B cell (primary cell): Measurements from ENCODE around the gene BANF2. TPM values are rescaled to one million over a fixed set of nuclear protein-coding genes. Genes with fewer than 3 reads are reported as not detected.

Experiments used
- ATAC-seq: fragments of 200-7000 bp; cut with Tn5 transposase; one replicate; pipeline ENCODE4 v1.10.0; 2021; ENCODE audit warnings: low read depth, mild to moderate bottlenecking, moderate number of reproducible peaks, moderate library complexity
- CTCF ChIA-PET: fragments of 350-600 bp; sonication (Branson Sonifier 250); formaldehyde crosslinking; loops from one replicate; lab custom pipeline; 2021; ENCODE audit warnings: antibody characterized with exemption, inconsistent platforms; lab: Charles Lee
- POLR2A ChIA-PET: fragments of 350-600 bp; sonication (Branson Sonifier 250); formaldehyde crosslinking; loops from one replicate; lab custom pipeline; 2021; ENCODE audit warnings: antibody characterized with exemption; lab: Charles Lee
- DNase-seq: peaks from one replicate; pipeline ENCODE4 v3.0.0; 2013
- H2AFZ ChIP-seq: 2 replicates; pipeline ENCODE4 v1.6.1; 2012; ENCODE audit warnings: mild to moderate bottlenecking, low read depth, low read length; ENCODE audit not compliant: insufficient read depth, poor library complexity, severe bottlenecking
- H3K27ac ChIP-seq, 2 donors: 1 replicate in 1 of 2; 2 replicates in 1 of 2; pipeline ENCODE4 v1.5.1; 2012 to 2013; ENCODE audit warnings: low read length in 2 of 2, mild to moderate bottlenecking in 2 of 2, moderate library complexity in 1 of 2
- H3K27me3 ChIP-seq, 4 experiments: fragments of 200-600 bp in 1 of 4; sonication (generic) in 1 of 4; replicated peaks in 1 of 4; 1 replicate in 2 of 4; 2 replicates in 2 of 4; pipeline versions ENCODE4 v1.6.1 to v1.7.0; 2013 to 2016; ENCODE audit warnings: low read length in 3 of 4, mild to moderate bottlenecking in 2 of 4, mixed read lengths in 1 of 4, moderate library complexity in 1 of 4; ENCODE audit not compliant: insufficient read depth in 4 of 4, control insufficient read depth in 3 of 4; ENCODE audit errors: control extremely low read depth in 1 of 4
- H3K36me3 ChIP-seq, 2 experiments: replicated peaks in 1 of 2; 1 replicate in 1 of 2; 2 replicates in 1 of 2; pipeline versions ENCODE4 v1.6.1 to v1.7.1; 2013; ENCODE audit warnings: low read length in 1 of 2; ENCODE audit not compliant: insufficient read depth in 2 of 2, control insufficient read depth in 1 of 2; ENCODE audit errors: control extremely low read depth in 1 of 2, extremely low read depth in 1 of 2
- H3K4me1 ChIP-seq, 2 donors: fragments of 200-600 bp in 1 of 2; sonication (generic) in 1 of 2; 1 replicate in 1 of 2; 2 replicates in 1 of 2; pipeline versions ENCODE4 v1.5.1 to v1.6.1; 2013 to 2017; ENCODE audit warnings: low read length in 2 of 2; ENCODE audit not compliant: control insufficient read depth in 2 of 2, insufficient read depth in 2 of 2
- H3K4me2 ChIP-seq: replicated peaks from 2 replicates; pipeline ENCODE3; 2012; ENCODE audit warnings: mild to moderate bottlenecking, low read depth, low read length; ENCODE audit not compliant: poor library complexity, severe bottlenecking
- H3K4me3 ChIP-seq, 5 experiments: fragments of 200-600 bp in 1 of 5; sonication (generic) in 1 of 5; 1 replicate in 3 of 5; 2 replicates in 2 of 5; pipeline versions ENCODE4 v1.5.1 to v1.7.0; 2011 to 2016; ENCODE audit warnings: low read length in 4 of 5, mild to moderate bottlenecking in 4 of 5, low read depth in 2 of 5, control low read depth in 1 of 5, moderate library complexity in 1 of 5; ENCODE audit not compliant: insufficient read depth in 1 of 5; ENCODE audit errors: control extremely low read depth in 1 of 5, extremely low read depth in 1 of 5
- H3K79me2 ChIP-seq: fragments of 200-600 bp; sonication (generic); one replicate; pipeline ENCODE4 v1.6.0; 2016; ENCODE audit warnings: low read length; ENCODE audit not compliant: control insufficient read depth, insufficient read depth
- H3K9ac ChIP-seq: fragments of 200-600 bp; sonication (generic); 2 replicates; pipeline ENCODE4 v1.6.1; 2017; ENCODE audit warnings: mild to moderate bottlenecking, low read length, moderate library complexity
- H3K9me3 ChIP-seq, 3 donors: one replicate each; pipeline versions ENCODE4 v1.6.1 to v1.7.1; 2013; ENCODE audit warnings: low read length in 2 of 3; ENCODE audit not compliant: control insufficient read depth in 2 of 3, insufficient read depth in 1 of 3; ENCODE audit errors: control extremely low read depth in 1 of 3
- H4K20me1 ChIP-seq: 2 replicates; pipeline ENCODE4 v1.6.0; 2012; ENCODE audit warnings: mild to moderate bottlenecking, low read length; ENCODE audit not compliant: insufficient read depth, control insufficient read depth, poor library complexity, severe bottlenecking
- H3K27ac Mint-ChIP-seq: one replicate; pipeline ENCODE4 v1.8.0; 2021; ENCODE audit warnings: mixed read lengths
- H3K27me3 Mint-ChIP-seq: one replicate; pipeline ENCODE4 v1.8.0; 2021; ENCODE audit warnings: mixed read lengths
- H3K4me1 Mint-ChIP-seq: one replicate; pipeline ENCODE4 v1.8.0; 2021; ENCODE audit warnings: mixed read lengths
- H3K4me3 Mint-ChIP-seq: one replicate; pipeline ENCODE4 v1.8.0; 2021; ENCODE audit warnings: mixed read lengths
- H3K9me3 Mint-ChIP-seq: one replicate; pipeline ENCODE4 v1.8.0; 2022; ENCODE audit warnings: mixed read lengths; ENCODE audit not compliant: insufficient read depth
- EZH2 ChIP-seq: IDR thresholded peaks from 2 replicates; pipeline ENCODE4 v1.6.1; 2012; ENCODE audit warnings: borderline replicate concordance, low read depth, mild to moderate bottlenecking, moderate library complexity, low read length; ENCODE audit not compliant: insufficient read depth, poor library complexity, severe bottlenecking
- WGBS: methylation state at CpG from one replicate; pipeline ENCODE4 v1.1.5; 2013; ENCODE audit warnings: missing lambda C conversion rate; ENCODE audit not compliant: insufficient coverage; 5-methylcytosine and 5-hydroxymethylcytosine counted together
- intact Hi-C: fragments of 100-400 bp; cut with micrococcal nuclease; formaldehyde crosslinking; loops from one replicate; pipeline ENCODE4 v1.10.0; 2022
- polyA plus RNA-seq: library from polyadenylated mRNA; depleted of rRNA; stranded (reverse); fragments of >200 nt; gene quantifications from 2 replicates; pipeline ENCODE4 v1.2.3, GENCODE V29; 2012
- total RNA-seq, 2 donors: library from RNA; stranded (reverse); fragments of 120-200 nt in 1 of 2; gene quantifications; 1 replicate in 1 of 2; 2 replicates in 1 of 2; pipeline versions ENCODE4 v1.2.3 to v1.2.4, GENCODE V29; 2013 to 2022
- TF ChIP-seq, protein P1 (sequence below): fragments of 200-600 bp; IDR thresholded peaks from one replicate; pipeline ENCODE4 v1.8.0; 2022; ENCODE audit warnings: antibody characterized with exemption, mild to moderate bottlenecking

Gene BANF2
- total and polyA plus RNA-seq, 2 donors (not counting 1 experiment from before 2014, with no cell fraction given), result not detected

DNA sequence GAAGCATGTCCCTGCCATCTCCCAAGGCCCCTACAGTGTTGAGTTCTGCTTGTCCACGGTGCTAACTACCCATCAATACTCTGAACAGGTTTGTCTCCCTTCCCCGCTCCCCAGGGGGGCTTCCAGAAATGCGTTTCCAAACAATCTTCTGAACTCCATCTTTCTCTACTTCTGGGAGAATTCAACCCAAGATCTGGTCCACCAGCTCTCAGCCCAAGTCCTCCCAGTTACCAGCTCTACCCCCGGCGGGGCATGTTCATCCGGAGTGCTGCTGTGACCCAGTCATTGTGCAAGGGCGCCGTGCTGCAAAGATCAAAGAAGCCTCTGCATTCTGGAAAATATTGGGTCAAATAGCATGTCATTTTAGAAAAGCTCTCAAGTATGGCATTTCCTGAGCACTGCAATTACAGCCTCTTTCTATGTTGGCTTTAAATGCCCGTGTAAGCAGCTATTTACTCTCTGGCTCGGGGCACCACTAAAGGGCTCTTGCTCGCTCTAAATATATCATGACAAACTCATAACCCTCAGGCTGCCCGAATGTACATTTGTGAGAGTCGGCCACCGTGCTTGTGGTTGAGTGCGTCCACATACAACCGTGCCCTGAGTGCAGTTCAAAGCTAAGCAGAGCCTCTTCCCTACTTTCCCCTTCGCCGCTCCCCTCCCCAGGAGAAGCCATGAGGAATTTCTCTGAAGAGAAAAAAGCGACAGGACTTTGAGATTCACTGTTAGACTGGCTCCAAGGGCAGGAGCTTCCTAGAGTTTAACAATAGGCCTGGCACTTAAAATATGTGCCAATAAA lies 71.6 kb downstream of the BANF2 start:
- H3K4me1 Mint-ChIP-seq, result peaks cover 3% of the 10 kb centered on the region
- ATAC-seq (no peak), DNase-seq (no peak)
- H3K4me2 ChIP-seq, result no peak overlapping the region
- no peaks in the 10 kb centered on the region for H4K20me1 ChIP-seq
- TF ChIP-seq EZH2, result no peak
- TF ChIP-seq, protein P1, sequence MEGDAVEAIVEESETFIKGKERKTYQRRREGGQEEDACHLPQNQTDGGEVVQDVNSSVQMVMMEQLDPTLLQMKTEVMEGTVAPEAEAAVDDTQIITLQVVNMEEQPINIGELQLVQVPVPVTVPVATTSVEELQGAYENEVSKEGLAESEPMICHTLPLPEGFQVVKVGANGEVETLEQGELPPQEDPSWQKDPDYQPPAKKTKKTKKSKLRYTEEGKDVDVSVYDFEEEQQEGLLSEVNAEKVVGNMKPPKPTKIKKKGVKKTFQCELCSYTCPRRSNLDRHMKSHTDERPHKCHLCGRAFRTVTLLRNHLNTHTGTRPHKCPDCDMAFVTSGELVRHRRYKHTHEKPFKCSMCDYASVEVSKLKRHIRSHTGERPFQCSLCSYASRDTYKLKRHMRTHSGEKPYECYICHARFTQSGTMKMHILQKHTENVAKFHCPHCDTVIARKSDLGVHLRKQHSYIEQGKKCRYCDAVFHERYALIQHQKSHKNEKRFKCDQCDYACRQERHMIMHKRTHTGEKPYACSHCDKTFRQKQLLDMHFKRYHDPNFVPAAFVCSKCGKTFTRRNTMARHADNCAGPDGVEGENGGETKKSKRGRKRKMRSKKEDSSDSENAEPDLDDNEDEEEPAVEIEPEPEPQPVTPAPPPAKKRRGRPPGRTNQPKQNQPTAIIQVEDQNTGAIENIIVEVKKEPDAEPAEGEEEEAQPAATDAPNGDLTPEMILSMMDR, result no peak
- POLR2A ChIA-PET, result interaction anchor here (0.6 kb wide), 1 partner anchor 208 kb away, joined by 6 read pairs; no protein-coding TSS in a partner anchor
- H3K4me3 ChIP-seq, result no peak overlapping the region
- H3K79me2 ChIP-seq, result no peaks in the 10 kb centered on the region
- no peaks in the 10 kb centered on the region for H3K36me3 ChIP-seq
- intact Hi-C loops, result no loop called here
- no peak overlapping the region for H3K4me3 Mint-ChIP-seq
- H3K9me3 Mint-ChIP-seq, result no peaks in the 10 kb centered on the region
- peaks cover 0 to 6% (median 0%) of the 10 kb centered on the region in 4 experiments for H3K27me3 ChIP-seq
- no peak overlapping the region for H3K27ac ChIP-seq
- no peak overlapping the region for H3K9ac ChIP-seq
- no peak overlapping the region for H3K27ac Mint-ChIP-seq
- CTCF ChIA-PET, result no interaction called here
- H2AFZ ChIP-seq, result no peak overlapping the region
- WGBS, result 89% methylated on average over 18 of the region's 19 CpGs
- H3K27me3 Mint-ChIP-seq, result peaks cover 12% of the 10 kb centered on the region
- no peaks in the 10 kb centered on the region for H3K9me3 ChIP-seq
- H3K4me1 ChIP-seq, result peaks cover 0 to 3% of the 10 kb centered on the region in 2 donors

DNA sequence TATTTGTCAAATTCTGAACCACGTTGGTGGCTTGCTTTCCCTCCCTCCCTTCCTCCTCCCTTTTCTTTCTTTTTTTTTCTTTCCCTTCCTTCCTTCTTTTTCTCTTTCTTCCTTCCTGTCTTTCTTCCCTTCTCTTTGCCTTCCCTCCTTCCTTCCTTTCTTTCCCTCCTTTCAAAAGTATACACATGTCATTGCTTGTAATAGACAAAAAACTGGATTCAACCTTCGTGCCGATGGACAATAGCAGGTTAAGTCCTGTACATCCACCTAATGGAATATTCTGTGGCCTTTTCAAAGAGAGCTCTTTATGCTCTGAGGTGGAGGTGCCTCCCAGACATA lies 72.2 kb downstream of the BANF2 start:
- CTCF ChIA-PET, result no interaction called here
- peaks cover 6% of the 10 kb centered on the region for H3K27me3 Mint-ChIP-seq
- no peak for TF ChIP-seq EZH2
- TF ChIP-seq, protein P1, result no peak
- POLR2A ChIA-PET, result no interaction called here
- Histone ChIP-seq H3K79me2 (no peaks in the 10 kb centered on the region), H4K20me1 (no peaks in the 10 kb centered on the region), H3K4me3 (no peak overlapping the region), H3K4me2 (no peak overlapping the region), H3K36me3 (no peaks in the 10 kb centered on the region), H3K9me3 (no peaks in the 10 kb centered on the region), H2AFZ (no peak overlapping the region), H3K27me3 (peaks cover 0 to 1% (median 0%) of the 10 kb centered on the region in 4 experiments), H3K4me1 (peaks cover 0 to 3% of the 10 kb centered on the region in 2 donors), H3K9ac (no peak overlapping the region), H3K27ac (no peak overlapping the region)
- intact Hi-C loops, result no loop called here
- no peak overlapping the region for H3K27ac Mint-ChIP-seq
- no peak overlapping the region for H3K4me3 Mint-ChIP-seq
- WGBS, result 22% methylated on average over 1 of the region's 3 CpGs
- H3K9me3 Mint-ChIP-seq, result no peaks in the 10 kb centered on the region
- ATAC-seq (no peak), DNase-seq (no peak)
- H3K4me1 Mint-ChIP-seq, result peaks cover 3% of the 10 kb centered on the region
